DOHH2 (cell line): ENCODE results near the gene CTSW.

Source experiments
- H3F3A ChIP-seq: fragments of 200-600 bp; sonication (generic), shearing (Covaris generic); 2 replicates; pipeline ENCODE4 v1.6.0; 2016; ENCODE audit warnings: antibody characterized with exemption, mild to moderate bottlenecking; ENCODE audit not compliant: control insufficient read depth, insufficient read depth
- H3K27ac ChIP-seq: fragments of 200-600 bp; sonication (generic); 2 replicates; pipeline ENCODE4 v1.5.1; 2014; ENCODE audit warnings: low read depth, mild to moderate bottlenecking, low read length, moderate library complexity
- H3K27me3 ChIP-seq: fragments of 200-600 bp; sonication (generic); 2 replicates; pipeline ENCODE4 v1.6.1; 2014; ENCODE audit warnings: mild to moderate bottlenecking, low read length, mixed read lengths; ENCODE audit not compliant: control insufficient read depth
- H3K36me3 ChIP-seq: fragments of 200-600 bp; sonication (generic); 2 replicates; pipeline ENCODE4 v1.6.1; 2014; ENCODE audit warnings: mild to moderate bottlenecking, low read length, moderate library complexity, mixed read lengths; ENCODE audit not compliant: control insufficient read depth
- H3K4me1 ChIP-seq: fragments of 200-600 bp; sonication (generic); 2 replicates; pipeline ENCODE4 v1.6.1; 2014; ENCODE audit warnings: mild to moderate bottlenecking, low read length, mixed read lengths; ENCODE audit not compliant: control insufficient read depth
- H3K4me2 ChIP-seq: fragments of 200-600 bp; sonication (generic); 2 replicates; pipeline ENCODE4 v1.6.0; 2014; ENCODE audit warnings: mild to moderate bottlenecking, low read length, moderate library complexity
- H3K4me3 ChIP-seq: fragments of 200-600 bp; sonication (generic); 2 replicates; pipeline ENCODE4 v1.5.1; 2014; ENCODE audit warnings: mild to moderate bottlenecking, low read length, mixed read lengths
- H3K79me2 ChIP-seq: fragments of 200-600 bp; sonication (generic); 2 replicates; pipeline ENCODE4 v1.6.1; 2014; ENCODE audit warnings: mild to moderate bottlenecking, low read length, mixed read lengths; ENCODE audit not compliant: control insufficient read depth
- H3K9me2 ChIP-seq: fragments of 200-600 bp; sonication (generic); replicated peaks from 2 replicates; pipeline ENCODE4 v1.6.1; 2014; ENCODE audit warnings: mild to moderate bottlenecking, low read length, mixed read lengths; ENCODE audit not compliant: control insufficient read depth
- H3K9me3 ChIP-seq: fragments of 200-600 bp; sonication (generic); 2 replicates; pipeline ENCODE4 v1.6.1; 2014; ENCODE audit warnings: antibody characterized with exemption, low read length, mixed read lengths; ENCODE audit not compliant: control insufficient read depth, insufficient read depth
- H4K20me1 ChIP-seq: fragments of 200-600 bp; sonication (generic); 2 replicates; pipeline ENCODE4 v1.6.0; 2014; ENCODE audit warnings: low read depth, mild to moderate bottlenecking, antibody characterized with exemption, low read length, moderate library complexity; ENCODE audit not compliant: control insufficient read depth, insufficient read depth
- CTCF ChIP-seq: fragments of 200-600 bp; sonication (generic); IDR thresholded peaks from one replicate; pipeline ENCODE4 v1.5.1; 2014; ENCODE audit warnings: antibody characterized with exemption, mild to moderate bottlenecking, low read depth, low read length; ENCODE audit not compliant: poor library complexity, severe bottlenecking
- EZH2phosphoT487 ChIP-seq: fragments of 200-600 bp; sonication (generic); IDR thresholded peaks from 2 replicates; pipeline ENCODE4 v1.6.1; 2017; ENCODE audit warnings: borderline replicate concordance, mild to moderate bottlenecking, antibody characterized with exemption, low read length, moderate library complexity, mixed read lengths

Gene CTSW

GRCh38 chr11:65857500-65857852 is 22.2 kb upstream of the CTSW start:
- Histone ChIP-seq H3K4me3 (peak overlapping the region; percentile 88), H3K9me2 (no peaks in the 10 kb centered on the region), H3K36me3 (peaks cover 69% of the 10 kb centered on the region), H3F3A (peaks cover 26% of the 10 kb centered on the region), H3K27me3 (no peaks in the 10 kb centered on the region), H3K4me2 (peak overlapping the region; percentile 80), H3K9me3 (no peaks in the 10 kb centered on the region), H3K79me2 (peaks cover 56% of the 10 kb centered on the region), H4K20me1 (peaks cover 20% of the 10 kb centered on the region), H3K4me1 (peaks cover 28% of the 10 kb centered on the region), H3K27ac (peak overlapping the region; percentile 83)
- TF ChIP-seq EZH2phosphoT487 (no peak), CTCF (no peak)

GRCh38 chr11:65857853-65858680 is 21.6 kb upstream of the CTSW start, which contains the start of gene CFL1:
CFL1 (minus strand) TSS chr11:65858180; CDS start chr11:65858099, 81 bp downstream.
- no peak for TF ChIP-seq EZH2phosphoT487
- Histone ChIP-seq H3K4me2 (peak within 1 kb of the TSS; percentile 93), H3K4me1 (peaks cover 28% of the 10 kb centered on the region), H4K20me1 (peaks cover 20% of the 10 kb centered on the region), H3K4me3 (peak within 1 kb of the TSS; percentile 88), H3F3A (peaks cover 24% of the 10 kb centered on the region), H3K9me2 (no peaks in the 10 kb centered on the region), H3K9me3 (no peaks in the 10 kb centered on the region), H3K27ac (peak within 1 kb of the TSS; percentile 83), H3K36me3 (peaks cover 69% of the 10 kb centered on the region), H3K27me3 (no peaks in the 10 kb centered on the region), H3K79me2 (peaks cover 60% of the 10 kb centered on the region)

- no peak for TF ChIP-seq EZH2phosphoT487
- peaks cover 28% of the 10 kb centered on the region for H3K4me1 ChIP-seq
- no peaks in the 10 kb centered on the region for H3K27me3 ChIP-seq
- H3F3A ChIP-seq: peaks cover 19% of the 10 kb centered on the region
- peak overlapping the region; percentile 83 for H3K27ac ChIP-seq
- H4K20me1 ChIP-seq: peaks cover 20% of the 10 kb centered on the region
- H3K9me3 ChIP-seq: no peaks in the 10 kb centered on the region
- no peaks in the 10 kb centered on the region for H3K9me2 ChIP-seq
- H3K4me3 ChIP-seq: peak overlapping the region; percentile 88
- peaks cover 60% of the 10 kb centered on the region for H3K79me2 ChIP-seq
- peaks cover 69% of the 10 kb centered on the region for H3K36me3 ChIP-seq
- H3K4me2 ChIP-seq: peak overlapping the region; percentile 93
These were observed 21.0 kb upstream of the CTSW start for GRCh38 chr11:65858681-65859087.

GRCh38 chr11:65859095-65859811 is 20.4 kb upstream of the CTSW start:
- Histone ChIP-seq H3K4me1 (peaks cover 28% of the 10 kb centered on the region), H3K36me3 (peaks cover 69% of the 10 kb centered on the region), H3K9me3 (no peaks in the 10 kb centered on the region), H3F3A (peaks cover 19% of the 10 kb centered on the region), H3K9me2 (no peaks in the 10 kb centered on the region), H3K4me2 (peak overlapping the region; percentile 93), H3K79me2 (peaks cover 58% of the 10 kb centered on the region), H4K20me1 (peaks cover 20% of the 10 kb centered on the region), H3K4me3 (peak overlapping the region; percentile 88), H3K27me3 (no peaks in the 10 kb centered on the region), H3K27ac (peak overlapping the region; percentile 83)
- TF ChIP-seq EZH2phosphoT487 (no peak), CTCF (no peak)
